ENCODE measurements around the gene TXNDC17.
"Not testable (repeated sequence)": the region's sequence is repeated elsewhere in the genome, so short reads cannot be mapped to it uniquely, and the experiment has no call there.

Gene TXNDC17

GRCh38 chr17:6663200-6663599 is 22.3 kb downstream of the TXNDC17 start:
- not testable (repeated sequence) for DNase-seq

GRCh38 chr17:6666077-6666521 is 25.2 kb downstream of the TXNDC17 start:
- peak; percentile 41 for DNase-seq

GRCh38 chr17:6666557-6666956 is 25.7 kb downstream of the TXNDC17 start:
- no peak for DNase-seq

GRCh38 chr17:6667516-6667915 is 26.7 kb downstream of the TXNDC17 start:
- no peak for DNase-seq

- no peak for DNase-seq
These were observed 27.4 kb downstream of the TXNDC17 start for GRCh38 chr17:6668219-6668618.

GRCh38 chr17:6668727-6669425 is 28.0 kb downstream of the TXNDC17 start:
- DNase-seq = no peak

GRCh38 chr17:6669479-6670212 is 28.8 kb downstream of the TXNDC17 start:
- DNase-seq = no peak

GRCh38 chr17:6670571-6670970 is 29.7 kb downstream of the TXNDC17 start:
- no peak for DNase-seq

- DNase-seq = no peak
These were observed 30.1 kb downstream of the TXNDC17 start for GRCh38 chr17:6670999-6671398.

- DNase-seq = no peak
These were observed 30.6 kb downstream of the TXNDC17 start for GRCh38 chr17:6671431-6671830.

- DNase-seq = no peak
These were observed 33.7 kb downstream of the TXNDC17 start for GRCh38 chr17:6674586-6674985.

GRCh38 chr17:6675201-6675825 is 34.5 kb downstream of the TXNDC17 start:
- DNase-seq = no peak

GRCh38 chr17:6676802-6677157 is 35.9 kb downstream of the TXNDC17 start:
- no peak for DNase-seq

GRCh38 chr17:6677158-6677831 is 36.4 kb downstream of the TXNDC17 start:
- no peak for DNase-seq

GRCh38 chr17:6677946-6678345 is 37.1 kb downstream of the TXNDC17 start:
- DNase-seq = no peak

GRCh38 chr17:6679241-6679640 is 38.4 kb downstream of the TXNDC17 start:
- no peak for DNase-seq

GRCh38 chr17:6681176-6681575 is 40.3 kb downstream of the TXNDC17 start:
- no peak for DNase-seq

GRCh38 chr17:6681671-6682070 is 40.8 kb downstream of the TXNDC17 start:
- DNase-seq = no peak

- no peak for DNase-seq
These were observed 41.5 kb downstream of the TXNDC17 start for GRCh38 chr17:6682339-6682738.

- DNase-seq = no peak
These were observed 42.3 kb downstream of the TXNDC17 start for GRCh38 chr17:6683081-6683684.

GRCh38 chr17:6683730-6684459 is 43.0 kb downstream of the TXNDC17 start:
- no peak for DNase-seq

GRCh38 chr17:6684460-6684783 is 43.6 kb downstream of the TXNDC17 start:
- DNase-seq = no peak

All from NCI-H1436 (cell line).